ENCODE data around the gene ANKRD22.

DNA sequence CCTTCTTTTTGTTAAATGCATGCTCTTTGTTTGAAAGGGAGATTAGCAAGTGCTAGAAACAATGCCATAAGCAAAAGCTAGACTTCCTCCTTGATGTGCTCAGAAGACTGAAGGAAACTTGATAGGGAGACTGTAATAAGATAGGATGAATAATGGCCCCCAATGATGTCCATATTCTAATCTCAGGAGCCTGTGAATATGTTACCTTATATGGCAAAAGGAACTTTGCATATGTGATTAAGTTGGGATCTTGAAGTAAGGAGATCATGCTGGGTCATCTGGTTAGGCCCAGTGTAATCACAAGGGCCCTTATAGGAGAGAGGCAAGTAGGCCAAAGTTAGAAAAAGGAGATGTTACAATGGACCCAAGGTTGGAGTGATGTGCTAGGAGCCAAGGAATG is 62.7 kb downstream of the ANKRD22 start:
- TF ChIP-seq, protein P1, sequence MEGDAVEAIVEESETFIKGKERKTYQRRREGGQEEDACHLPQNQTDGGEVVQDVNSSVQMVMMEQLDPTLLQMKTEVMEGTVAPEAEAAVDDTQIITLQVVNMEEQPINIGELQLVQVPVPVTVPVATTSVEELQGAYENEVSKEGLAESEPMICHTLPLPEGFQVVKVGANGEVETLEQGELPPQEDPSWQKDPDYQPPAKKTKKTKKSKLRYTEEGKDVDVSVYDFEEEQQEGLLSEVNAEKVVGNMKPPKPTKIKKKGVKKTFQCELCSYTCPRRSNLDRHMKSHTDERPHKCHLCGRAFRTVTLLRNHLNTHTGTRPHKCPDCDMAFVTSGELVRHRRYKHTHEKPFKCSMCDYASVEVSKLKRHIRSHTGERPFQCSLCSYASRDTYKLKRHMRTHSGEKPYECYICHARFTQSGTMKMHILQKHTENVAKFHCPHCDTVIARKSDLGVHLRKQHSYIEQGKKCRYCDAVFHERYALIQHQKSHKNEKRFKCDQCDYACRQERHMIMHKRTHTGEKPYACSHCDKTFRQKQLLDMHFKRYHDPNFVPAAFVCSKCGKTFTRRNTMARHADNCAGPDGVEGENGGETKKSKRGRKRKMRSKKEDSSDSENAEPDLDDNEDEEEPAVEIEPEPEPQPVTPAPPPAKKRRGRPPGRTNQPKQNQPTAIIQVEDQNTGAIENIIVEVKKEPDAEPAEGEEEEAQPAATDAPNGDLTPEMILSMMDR (conservative IDR thresholded peaks at IDR 0.05 in 1 of 2, IDR thresholded peaks at IDR 0.05 in 1 of 2; ENCODE audit: extremely low read depth in 1 of 2, insufficient read depth in 1 of 2, low read depth in 1 of 2, low read length in 2 of 2): no peak
- no peak for TF ChIP-seq EZH2 (IDR thresholded peaks at IDR 0.05; ENCODE audit: borderline replicate concordance, low read length)

All from mammary epithelial cell (primary cell).